Testis (tissue), 2 donors: Measurements from ENCODE around the gene SLC35A2.

Experiments used
- CTCF ChIP-seq, 3 experiments: fragments of 450-650 bp in 2 of 3; fragments of 200-600 bp in 1 of 3; sonication (generic) in 1 of 3; IDR thresholded peaks; one replicate each; pipeline ENCODE4 v1.5.1; 2016 to 2019; ENCODE audit warnings: antibody characterized with exemption in 3 of 3, mild to moderate bottlenecking in 2 of 3, moderate library complexity in 1 of 3
- POLR2A ChIP-seq: fragments of 450-650 bp; IDR thresholded peaks from one replicate; pipeline ENCODE4 v1.6.1; 2017; ENCODE audit warnings: antibody characterized with exemption, mild to moderate bottlenecking, moderate library complexity

GRCh38 chrX:48957477-48957826 lies 46.0 kb upstream of the SLC35A2 start, which contains the start of gene OTUD5:
- TF ChIP-seq CTCF (IDR thresholded peaks at IDR 0.05) (no peak), POLR2A (no peak)
